ENCODE data around the gene GDF2. TPM values are rescaled to one million over a fixed set of nuclear protein-coding genes. Genes with fewer than 3 reads are reported as not detected.

The GDF2 gene
- total and polyA plus RNA-seq, 10 of the 15 experiments (the other 5 are each of a cell fraction or from before 2014, with no cell fraction given) = not detected

DNA sequence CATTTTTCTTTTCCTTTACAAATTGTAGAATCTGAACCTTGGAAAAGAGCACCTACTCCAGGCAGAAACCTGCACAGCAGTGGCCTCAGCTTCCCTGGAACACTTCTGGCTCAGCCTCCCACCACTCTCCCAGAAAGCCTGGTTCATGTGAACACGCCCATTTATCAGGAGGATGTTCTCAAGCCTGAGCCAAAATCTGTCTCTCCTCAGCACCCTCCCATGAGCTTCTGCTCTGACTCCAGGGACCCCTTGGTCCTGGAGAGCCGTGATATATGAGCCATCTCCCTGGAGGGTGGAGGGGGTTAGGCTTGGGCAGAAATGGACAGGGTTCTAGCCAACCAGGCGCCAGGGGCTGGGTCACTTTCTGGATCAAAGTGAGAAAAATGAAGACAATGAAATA, 10.1 kb downstream of the GDF2 start (continued):
- TF ChIP-seq, protein P1, sequence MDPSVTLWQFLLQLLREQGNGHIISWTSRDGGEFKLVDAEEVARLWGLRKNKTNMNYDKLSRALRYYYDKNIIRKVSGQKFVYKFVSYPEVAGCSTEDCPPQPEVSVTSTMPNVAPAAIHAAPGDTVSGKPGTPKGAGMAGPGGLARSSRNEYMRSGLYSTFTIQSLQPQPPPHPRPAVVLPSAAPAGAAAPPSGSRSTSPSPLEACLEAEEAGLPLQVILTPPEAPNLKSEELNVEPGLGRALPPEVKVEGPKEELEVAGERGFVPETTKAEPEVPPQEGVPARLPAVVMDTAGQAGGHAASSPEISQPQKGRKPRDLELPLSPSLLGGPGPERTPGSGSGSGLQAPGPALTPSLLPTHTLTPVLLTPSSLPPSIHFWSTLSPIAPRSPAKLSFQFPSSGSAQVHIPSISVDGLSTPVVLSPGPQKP (IDR thresholded peaks at IDR 0.05; ENCODE audit: low read depth, low read length) = no peak
- TF ChIP-seq, protein P2, sequence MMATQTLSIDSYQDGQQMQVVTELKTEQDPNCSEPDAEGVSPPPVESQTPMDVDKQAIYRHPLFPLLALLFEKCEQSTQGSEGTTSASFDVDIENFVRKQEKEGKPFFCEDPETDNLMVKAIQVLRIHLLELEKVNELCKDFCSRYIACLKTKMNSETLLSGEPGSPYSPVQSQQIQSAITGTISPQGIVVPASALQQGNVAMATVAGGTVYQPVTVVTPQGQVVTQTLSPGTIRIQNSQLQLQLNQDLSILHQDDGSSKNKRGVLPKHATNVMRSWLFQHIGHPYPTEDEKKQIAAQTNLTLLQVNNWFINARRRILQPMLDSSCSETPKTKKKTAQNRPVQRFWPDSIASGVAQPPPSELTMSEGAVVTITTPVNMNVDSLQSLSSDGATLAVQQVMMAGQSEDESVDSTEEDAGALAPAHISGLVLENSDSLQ (IDR thresholded peaks at IDR 0.05) = no peak
- TF ChIP-seq SPI1 (IDR thresholded peaks at IDR 0.05; ENCODE audit: borderline replicate concordance, insufficient read depth, low read depth, low read length) = no peak
- TF ChIP-seq TAF1 (IDR thresholded peaks at IDR 0.05; ENCODE audit: borderline replicate concordance, low read depth, low read length) = no peak

- intact Hi-C loops (cut with micrococcal nuclease; ENCODE audit: unreplicated experiment) (no loop called here), in situ Hi-C loops (cut with MboI) (no loop called here)
- no peak overlapping the region for H2AFZ ChIP-seq (ENCODE audit: control insufficient read depth, low read depth, low read length)
- no peak overlapping the region for H3K4me2 ChIP-seq (ENCODE audit: control insufficient read depth, insufficient read depth)
- CTCF ChIA-PET = interaction anchor here (1.3 to 2.9 kb wide), 2 partner anchors 285 to 307 kb away, joined by 6 to 7 read pairs; no protein-coding TSS in a partner anchor
- POLR2A ChIA-PET = no interaction called here
- H3K27me3 ChIP-seq (replicated peaks in 1 of 2; ENCODE audit: control insufficient read depth in 2 of 2, insufficient read depth in 2 of 2, low read length in 1 of 2) = no peaks in the 10 kb centered on the region; a peak in 3 of 4 replicates
- no peak overlapping the region for H3K4me3 ChIP-seq
- BruUV-seq (replicated peaks) = no TSS peak
- no peak for DNase-seq (ENCODE audit: low read depth, low spot score)
- no peaks in the 10 kb centered on the region for H4K20me1 ChIP-seq (ENCODE audit: control insufficient read depth, insufficient read depth)
- FAIRE-seq = no peak
- 6% methylated on average over 3 of the region's 3 CpGs for WGBS (ENCODE audit: insufficient coverage, insufficient replicate concordance, low lambda C conversion rate, missing lambda C conversion rate)
- SMC1A ChIA-PET (ENCODE audit: uncharacterized antibody, unreplicated experiment) = no interaction called here
- H3K9ac ChIP-seq (ENCODE audit: control insufficient read depth, insufficient read depth, low read length) = no peak overlapping the region
- H3K4me1 ChIP-seq (ENCODE audit: control insufficient read depth, insufficient read depth, low read length) = no peaks in the 10 kb centered on the region
- RAD21 ChIA-PET (ENCODE audit: unreplicated experiment) = no interaction called here
- H3K9me3 ChIP-seq (replicated peaks; ENCODE audit: control insufficient read depth, insufficient read depth, low read length) = no peaks in the 10 kb centered on the region
- no peak overlapping the region for H3K27ac ChIP-seq (ENCODE audit: control insufficient read depth, insufficient read depth)
- no peaks in the 10 kb centered on the region for H3K79me2 ChIP-seq (ENCODE audit: control insufficient read depth, insufficient read depth, low read length)
- no peaks in the 10 kb centered on the region for H3K36me3 ChIP-seq (ENCODE audit: control insufficient read depth in 2 of 2, insufficient read depth in 2 of 2, low read length in 1 of 2)
- TF ChIP-seq BACH1 (IDR thresholded peaks at IDR 0.05; ENCODE audit: borderline replicate concordance) (no peak), ZNF384 (IDR thresholded peaks at IDR 0.05; ENCODE audit: borderline replicate concordance, low read depth, low read length) (no peak), SMAD1 (IDR thresholded peaks at IDR 0.05; ENCODE audit: low read depth, partially characterized antibody) (no peak), SIN3A (IDR thresholded peaks at IDR 0.05; ENCODE audit: low read depth, low read length) (no peak), YBX1 (IDR thresholded peaks at IDR 0.05) (no peak), KLF5 (IDR thresholded peaks at IDR 0.05; ENCODE audit: partially characterized antibody) (no peak)
- TF ChIP-seq, protein P3, sequence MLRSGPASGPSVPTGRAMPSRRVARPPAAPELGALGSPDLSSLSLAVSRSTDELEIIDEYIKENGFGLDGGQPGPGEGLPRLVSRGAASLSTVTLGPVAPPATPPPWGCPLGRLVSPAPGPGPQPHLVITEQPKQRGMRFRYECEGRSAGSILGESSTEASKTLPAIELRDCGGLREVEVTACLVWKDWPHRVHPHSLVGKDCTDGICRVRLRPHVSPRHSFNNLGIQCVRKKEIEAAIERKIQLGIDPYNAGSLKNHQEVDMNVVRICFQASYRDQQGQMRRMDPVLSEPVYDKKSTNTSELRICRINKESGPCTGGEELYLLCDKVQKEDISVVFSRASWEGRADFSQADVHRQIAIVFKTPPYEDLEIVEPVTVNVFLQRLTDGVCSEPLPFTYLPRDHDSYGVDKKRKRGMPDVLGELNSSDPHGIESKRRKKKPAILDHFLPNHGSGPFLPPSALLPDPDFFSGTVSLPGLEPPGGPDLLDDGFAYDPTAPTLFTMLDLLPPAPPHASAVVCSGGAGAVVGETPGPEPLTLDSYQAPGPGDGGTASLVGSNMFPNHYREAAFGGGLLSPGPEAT (IDR thresholded peaks at IDR 0.05; ENCODE audit: low read depth) = no peak
- TF ChIP-seq, protein P4, sequence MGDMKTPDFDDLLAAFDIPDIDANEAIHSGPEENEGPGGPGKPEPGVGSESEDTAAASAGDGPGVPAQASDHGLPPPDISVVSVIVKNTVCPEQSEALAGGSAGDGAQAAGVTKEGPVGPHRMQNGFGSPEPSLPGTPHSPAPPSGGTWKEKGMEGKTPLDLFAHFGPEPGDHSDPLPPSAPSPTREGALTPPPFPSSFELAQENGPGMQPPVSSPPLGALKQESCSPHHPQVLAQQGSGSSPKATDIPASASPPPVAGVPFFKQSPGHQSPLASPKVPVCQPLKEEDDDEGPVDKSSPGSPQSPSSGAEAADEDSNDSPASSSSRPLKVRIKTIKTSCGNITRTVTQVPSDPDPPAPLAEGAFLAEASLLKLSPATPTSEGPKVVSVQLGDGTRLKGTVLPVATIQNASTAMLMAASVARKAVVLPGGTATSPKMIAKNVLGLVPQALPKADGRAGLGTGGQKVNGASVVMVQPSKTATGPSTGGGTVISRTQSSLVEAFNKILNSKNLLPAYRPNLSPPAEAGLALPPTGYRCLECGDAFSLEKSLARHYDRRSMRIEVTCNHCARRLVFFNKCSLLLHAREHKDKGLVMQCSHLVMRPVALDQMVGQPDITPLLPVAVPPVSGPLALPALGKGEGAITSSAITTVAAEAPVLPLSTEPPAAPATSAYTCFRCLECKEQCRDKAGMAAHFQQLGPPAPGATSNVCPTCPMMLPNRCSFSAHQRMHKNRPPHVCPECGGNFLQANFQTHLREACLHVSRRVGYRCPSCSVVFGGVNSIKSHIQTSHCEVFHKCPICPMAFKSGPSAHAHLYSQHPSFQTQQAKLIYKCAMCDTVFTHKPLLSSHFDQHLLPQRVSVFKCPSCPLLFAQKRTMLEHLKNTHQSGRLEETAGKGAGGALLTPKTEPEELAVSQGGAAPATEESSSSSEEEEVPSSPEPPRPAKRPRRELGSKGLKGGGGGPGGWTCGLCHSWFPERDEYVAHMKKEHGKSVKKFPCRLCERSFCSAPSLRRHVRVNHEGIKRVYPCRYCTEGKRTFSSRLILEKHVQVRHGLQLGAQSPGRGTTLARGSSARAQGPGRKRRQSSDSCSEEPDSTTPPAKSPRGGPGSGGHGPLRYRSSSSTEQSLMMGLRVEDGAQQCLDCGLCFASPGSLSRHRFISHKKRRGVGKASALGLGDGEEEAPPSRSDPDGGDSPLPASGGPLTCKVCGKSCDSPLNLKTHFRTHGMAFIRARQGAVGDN (IDR thresholded peaks at IDR 0.05) = no peak
- TF ChIP-seq, protein P2 (IDR thresholded peaks at IDR 0.05) = no peak
- no peak for ATAC-seq
Observed at GRCh38 chr10:47332946-47333345, 10.7 kb downstream of the GDF2 start.

All from GM12878 (cell line).